Osteoblast (primary cell): ENCODE data around the gene PRMT2. TPM values are rescaled to one million over a fixed set of nuclear protein-coding genes. Genes with fewer than 3 reads are reported as not detected.

Experiments used
- DNase-seq: peaks from one replicate; pipeline ENCODE4 v3.0.0; 2011; ENCODE audit warnings: low spot score, mixed read lengths; ENCODE audit not compliant: insufficient read length; ENCODE audit errors: missing footprints
- H2AFZ ChIP-seq: 2 replicates; pipeline ENCODE4 v1.6.0; 2011; ENCODE audit warnings: mild to moderate bottlenecking, low read length
- H3K27ac ChIP-seq: 2 replicates; pipeline ENCODE4 v1.5.1; 2011; ENCODE audit warnings: mild to moderate bottlenecking, low read depth, low read length, moderate library complexity
- H3K27me3 ChIP-seq: 2 replicates; pipeline ENCODE4 v1.6.0; 2012; ENCODE audit warnings: mild to moderate bottlenecking, control low read depth, inconsistent platforms, low read length, moderate library complexity; ENCODE audit not compliant: insufficient read depth
- H3K36me3 ChIP-seq: 2 replicates; pipeline ENCODE4 v1.5.1; 2011; ENCODE audit warnings: mild to moderate bottlenecking, low read length, control low read depth, moderate library complexity; ENCODE audit not compliant: insufficient read depth
- H3K4me1 ChIP-seq: 2 replicates; pipeline ENCODE4 v1.5.1; 2011; ENCODE audit warnings: mild to moderate bottlenecking, low read length, control low read depth, moderate library complexity; ENCODE audit not compliant: insufficient read depth
- H3K4me2 ChIP-seq: 2 replicates; pipeline ENCODE4 v1.6.0; 2011; ENCODE audit warnings: mild to moderate bottlenecking, low read length; ENCODE audit not compliant: insufficient read depth
- H3K4me3 ChIP-seq: fragments of 200-600 bp; sonication (generic); 3 replicates; pipeline ENCODE4 v1.5.1; 2012; ENCODE audit warnings: mild to moderate bottlenecking, low read length, inconsistent platforms; ENCODE audit not compliant: insufficient read depth
- H3K79me2 ChIP-seq: 2 replicates; pipeline ENCODE4 v1.6.0; 2012; ENCODE audit warnings: mild to moderate bottlenecking, low read length, control low read depth, inconsistent platforms; ENCODE audit not compliant: insufficient read depth
- H3K9me3 ChIP-seq: 2 replicates; pipeline ENCODE4 v1.5.1; 2011; ENCODE audit warnings: low read depth, low read length, control low read depth
- H4K20me1 ChIP-seq: 2 replicates; pipeline ENCODE4 v1.6.0; 2012; ENCODE audit warnings: mild to moderate bottlenecking, low read length, control low read depth; ENCODE audit not compliant: insufficient read depth
- total RNA-seq: library from RNA; depleted of rRNA; stranded (reverse); fragments of >200 nt; gene quantifications from 2 replicates; pipeline ENCODE4 v1.2.3, GENCODE V29; 2012
- TF ChIP-seq, protein P1 (sequence below): IDR thresholded peaks from 2 replicates; pipeline ENCODE4 v1.5.1; 2011; ENCODE audit warnings: mild to moderate bottlenecking, low read depth, low read length, moderate library complexity; ENCODE audit errors: extremely low read depth

PRMT2 gene
- total RNA-seq, 1 donor: 134 TPM

DNA sequence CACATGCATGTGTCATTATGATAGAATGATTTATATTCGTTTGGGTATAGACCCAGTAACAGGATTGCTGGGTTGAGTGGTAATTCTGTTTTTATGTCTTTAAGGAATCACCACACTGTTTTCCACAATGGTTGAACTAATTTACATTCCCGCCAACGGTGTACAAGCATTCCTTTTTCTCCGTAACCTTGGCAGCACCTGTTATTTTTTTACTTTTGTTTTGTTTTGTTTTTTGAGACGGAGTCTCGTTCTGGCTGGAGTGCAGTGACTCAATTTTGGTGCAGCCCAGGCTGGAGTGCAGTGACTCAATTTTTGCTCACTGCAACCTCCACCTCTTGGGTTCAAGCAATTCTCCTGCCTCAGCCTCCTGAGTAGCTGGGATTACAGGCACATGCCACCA, 22.1 kb upstream of the PRMT2 start:
- H3K4me3 ChIP-seq: no peak overlapping the region
- H3K4me2 ChIP-seq: no peak overlapping the region
- TF ChIP-seq, protein P1, sequence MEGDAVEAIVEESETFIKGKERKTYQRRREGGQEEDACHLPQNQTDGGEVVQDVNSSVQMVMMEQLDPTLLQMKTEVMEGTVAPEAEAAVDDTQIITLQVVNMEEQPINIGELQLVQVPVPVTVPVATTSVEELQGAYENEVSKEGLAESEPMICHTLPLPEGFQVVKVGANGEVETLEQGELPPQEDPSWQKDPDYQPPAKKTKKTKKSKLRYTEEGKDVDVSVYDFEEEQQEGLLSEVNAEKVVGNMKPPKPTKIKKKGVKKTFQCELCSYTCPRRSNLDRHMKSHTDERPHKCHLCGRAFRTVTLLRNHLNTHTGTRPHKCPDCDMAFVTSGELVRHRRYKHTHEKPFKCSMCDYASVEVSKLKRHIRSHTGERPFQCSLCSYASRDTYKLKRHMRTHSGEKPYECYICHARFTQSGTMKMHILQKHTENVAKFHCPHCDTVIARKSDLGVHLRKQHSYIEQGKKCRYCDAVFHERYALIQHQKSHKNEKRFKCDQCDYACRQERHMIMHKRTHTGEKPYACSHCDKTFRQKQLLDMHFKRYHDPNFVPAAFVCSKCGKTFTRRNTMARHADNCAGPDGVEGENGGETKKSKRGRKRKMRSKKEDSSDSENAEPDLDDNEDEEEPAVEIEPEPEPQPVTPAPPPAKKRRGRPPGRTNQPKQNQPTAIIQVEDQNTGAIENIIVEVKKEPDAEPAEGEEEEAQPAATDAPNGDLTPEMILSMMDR: no peak
- H3K27me3 ChIP-seq: peaks cover 2% of the 10 kb centered on the region
- H3K4me1 ChIP-seq: peaks cover 6% of the 10 kb centered on the region
- DNase-seq: no peak
- no peak overlapping the region for H2AFZ ChIP-seq
- H3K9me3 ChIP-seq: peaks cover 3% of the 10 kb centered on the region
- no peak overlapping the region for H3K27ac ChIP-seq
- H3K36me3 ChIP-seq: no peaks in the 10 kb centered on the region
- no peaks in the 10 kb centered on the region for H4K20me1 ChIP-seq
- no peaks in the 10 kb centered on the region for H3K79me2 ChIP-seq

DNA sequence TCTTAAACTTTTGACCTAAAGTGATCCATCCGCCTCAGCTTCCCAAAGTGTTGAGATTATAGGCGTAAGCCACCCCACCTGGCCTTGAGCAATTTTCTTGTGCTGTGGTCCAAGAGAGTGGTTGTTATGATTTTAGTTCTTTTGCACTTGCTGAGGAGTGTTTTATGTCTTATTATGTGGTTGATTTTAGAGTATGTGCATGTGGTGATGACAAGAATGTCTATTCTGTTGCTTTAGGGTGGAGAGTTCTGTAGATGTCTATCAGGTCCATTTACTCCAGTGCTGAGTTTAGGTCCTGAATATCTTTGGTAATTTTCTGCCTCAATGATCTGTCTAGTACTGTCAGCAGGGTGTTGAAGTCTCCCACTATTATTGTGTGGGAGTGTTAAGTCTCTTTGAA, 19.4 kb upstream of the PRMT2 start:
- H3K4me3 ChIP-seq: no peak overlapping the region
- H3K4me1 ChIP-seq: peaks cover 4% of the 10 kb centered on the region
- no peaks in the 10 kb centered on the region for H3K79me2 ChIP-seq
- no peaks in the 10 kb centered on the region for H3K27me3 ChIP-seq
- H3K27ac ChIP-seq: no peak overlapping the region
- no peak overlapping the region for H2AFZ ChIP-seq
- no peak overlapping the region for H3K4me2 ChIP-seq
- no peak for DNase-seq
- H3K36me3 ChIP-seq: no peaks in the 10 kb centered on the region
- H3K9me3 ChIP-seq: peaks cover 7% of the 10 kb centered on the region
- TF ChIP-seq, protein P1: no peak
- no peaks in the 10 kb centered on the region for H4K20me1 ChIP-seq

DNA sequence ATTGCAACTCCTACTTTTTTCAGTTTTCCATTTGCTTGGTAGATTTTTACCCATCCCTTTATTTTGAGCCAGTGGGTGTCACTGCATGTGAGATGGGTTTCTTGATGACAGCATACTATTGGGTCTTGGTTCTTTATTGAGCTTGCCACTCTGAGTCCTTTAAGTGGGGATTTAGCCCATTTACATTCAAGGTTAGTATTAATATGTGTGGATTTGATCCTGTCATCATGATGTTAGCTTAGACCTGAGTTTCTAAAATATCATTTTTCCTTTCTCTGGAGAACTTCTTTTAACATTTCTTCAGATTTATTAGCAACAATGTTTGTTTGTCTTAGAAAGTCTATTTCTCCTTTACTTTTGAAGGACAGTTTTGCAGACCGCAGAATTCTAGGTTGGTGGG, 18.8 kb upstream of the PRMT2 start:
- no peaks in the 10 kb centered on the region for H3K79me2 ChIP-seq
- H3K27me3 ChIP-seq: no peaks in the 10 kb centered on the region
- DNase-seq: no peak
- TF ChIP-seq, protein P1: no peak
- H2AFZ ChIP-seq: no peak overlapping the region
- peaks cover 4% of the 10 kb centered on the region for H3K4me1 ChIP-seq
- H3K4me3 ChIP-seq: no peak overlapping the region
- H4K20me1 ChIP-seq: no peaks in the 10 kb centered on the region
- H3K27ac ChIP-seq: no peak overlapping the region
- H3K4me2 ChIP-seq: no peak overlapping the region
- H3K9me3 ChIP-seq: peaks cover 7% of the 10 kb centered on the region
- H3K36me3 ChIP-seq: no peaks in the 10 kb centered on the region

DNA sequence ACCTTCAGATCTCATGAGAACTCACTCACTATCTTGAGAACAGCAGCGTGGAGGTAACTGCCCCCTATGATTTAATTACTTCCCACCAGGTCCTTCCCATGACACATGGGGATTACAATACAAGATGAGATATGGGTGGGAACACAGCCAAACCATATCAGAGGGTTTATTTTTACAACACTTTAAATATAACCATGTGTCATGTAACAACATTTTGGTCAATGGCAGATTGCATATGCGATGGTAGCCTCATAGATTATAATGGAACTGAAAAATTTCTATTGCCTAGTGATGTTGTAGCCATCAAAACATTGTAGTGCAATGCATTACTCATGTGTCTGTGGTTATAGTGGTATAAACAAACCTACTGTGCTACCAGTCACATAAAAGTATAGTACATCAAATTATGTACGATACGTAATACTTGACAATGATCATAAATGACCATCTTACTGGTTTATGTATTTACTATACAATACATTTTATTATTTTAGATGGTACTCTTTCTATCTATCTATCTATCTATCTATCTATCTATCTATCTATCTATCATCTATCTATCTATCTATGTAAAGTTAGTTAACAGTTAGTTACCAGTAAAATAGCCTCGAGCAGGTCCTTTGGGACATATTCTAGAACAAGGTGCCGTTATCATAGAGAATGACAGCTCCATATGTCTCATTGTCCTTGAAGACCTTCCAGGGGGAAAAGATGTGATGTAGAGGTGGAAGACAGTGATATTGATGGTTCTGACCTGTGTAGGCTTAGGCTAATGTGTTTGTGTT, 18.0 kb upstream of the PRMT2 start:
- H2AFZ ChIP-seq: no peak overlapping the region
- H3K4me1 ChIP-seq: peaks cover 4% of the 10 kb centered on the region
- DNase-seq: no peak
- TF ChIP-seq, protein P1: no peak
- H3K4me2 ChIP-seq: no peak overlapping the region
- H4K20me1 ChIP-seq: no peaks in the 10 kb centered on the region
- H3K9me3 ChIP-seq: peaks cover 7% of the 10 kb centered on the region
- no peaks in the 10 kb centered on the region for H3K79me2 ChIP-seq
- no peak overlapping the region for H3K27ac ChIP-seq
- no peak overlapping the region for H3K4me3 ChIP-seq
- H3K27me3 ChIP-seq: no peaks in the 10 kb centered on the region
- H3K36me3 ChIP-seq: no peaks in the 10 kb centered on the region
